DOHH2 (cell line): ENCODE measurements around the gene RAB11FIP5.

Experiments
- H3F3A ChIP-seq: fragments of 200-600 bp; sonication (generic), shearing (Covaris generic); 2 replicates; pipeline ENCODE4 v1.6.0; 2016; ENCODE audit warnings: antibody characterized with exemption, mild to moderate bottlenecking; ENCODE audit not compliant: control insufficient read depth, insufficient read depth
- H3K27ac ChIP-seq: fragments of 200-600 bp; sonication (generic); 2 replicates; pipeline ENCODE4 v1.5.1; 2014; ENCODE audit warnings: low read depth, mild to moderate bottlenecking, low read length, moderate library complexity
- H3K27me3 ChIP-seq: fragments of 200-600 bp; sonication (generic); 2 replicates; pipeline ENCODE4 v1.6.1; 2014; ENCODE audit warnings: mild to moderate bottlenecking, low read length, mixed read lengths; ENCODE audit not compliant: control insufficient read depth
- H3K36me3 ChIP-seq: fragments of 200-600 bp; sonication (generic); 2 replicates; pipeline ENCODE4 v1.6.1; 2014; ENCODE audit warnings: mild to moderate bottlenecking, low read length, moderate library complexity, mixed read lengths; ENCODE audit not compliant: control insufficient read depth
- H3K4me1 ChIP-seq: fragments of 200-600 bp; sonication (generic); 2 replicates; pipeline ENCODE4 v1.6.1; 2014; ENCODE audit warnings: mild to moderate bottlenecking, low read length, mixed read lengths; ENCODE audit not compliant: control insufficient read depth
- H3K4me2 ChIP-seq: fragments of 200-600 bp; sonication (generic); 2 replicates; pipeline ENCODE4 v1.6.0; 2014; ENCODE audit warnings: mild to moderate bottlenecking, low read length, moderate library complexity
- H3K4me3 ChIP-seq: fragments of 200-600 bp; sonication (generic); 2 replicates; pipeline ENCODE4 v1.5.1; 2014; ENCODE audit warnings: mild to moderate bottlenecking, low read length, mixed read lengths
- H3K79me2 ChIP-seq: fragments of 200-600 bp; sonication (generic); 2 replicates; pipeline ENCODE4 v1.6.1; 2014; ENCODE audit warnings: mild to moderate bottlenecking, low read length, mixed read lengths; ENCODE audit not compliant: control insufficient read depth
- H3K9me2 ChIP-seq: fragments of 200-600 bp; sonication (generic); replicated peaks from 2 replicates; pipeline ENCODE4 v1.6.1; 2014; ENCODE audit warnings: mild to moderate bottlenecking, low read length, mixed read lengths; ENCODE audit not compliant: control insufficient read depth
- H3K9me3 ChIP-seq: fragments of 200-600 bp; sonication (generic); 2 replicates; pipeline ENCODE4 v1.6.1; 2014; ENCODE audit warnings: antibody characterized with exemption, low read length, mixed read lengths; ENCODE audit not compliant: control insufficient read depth, insufficient read depth
- H4K20me1 ChIP-seq: fragments of 200-600 bp; sonication (generic); 2 replicates; pipeline ENCODE4 v1.6.0; 2014; ENCODE audit warnings: low read depth, mild to moderate bottlenecking, antibody characterized with exemption, low read length, moderate library complexity; ENCODE audit not compliant: control insufficient read depth, insufficient read depth
- EZH2phosphoT487 ChIP-seq: fragments of 200-600 bp; sonication (generic); IDR thresholded peaks from 2 replicates; pipeline ENCODE4 v1.6.1; 2017; ENCODE audit warnings: borderline replicate concordance, mild to moderate bottlenecking, antibody characterized with exemption, low read length, moderate library complexity, mixed read lengths
- TF ChIP-seq, protein P1 (sequence below): fragments of 200-600 bp; sonication (generic); IDR thresholded peaks from one replicate; pipeline ENCODE4 v1.5.1; 2014; ENCODE audit warnings: antibody characterized with exemption, mild to moderate bottlenecking, low read depth, low read length; ENCODE audit not compliant: poor library complexity, severe bottlenecking

RAB11FIP5 gene

DNA sequence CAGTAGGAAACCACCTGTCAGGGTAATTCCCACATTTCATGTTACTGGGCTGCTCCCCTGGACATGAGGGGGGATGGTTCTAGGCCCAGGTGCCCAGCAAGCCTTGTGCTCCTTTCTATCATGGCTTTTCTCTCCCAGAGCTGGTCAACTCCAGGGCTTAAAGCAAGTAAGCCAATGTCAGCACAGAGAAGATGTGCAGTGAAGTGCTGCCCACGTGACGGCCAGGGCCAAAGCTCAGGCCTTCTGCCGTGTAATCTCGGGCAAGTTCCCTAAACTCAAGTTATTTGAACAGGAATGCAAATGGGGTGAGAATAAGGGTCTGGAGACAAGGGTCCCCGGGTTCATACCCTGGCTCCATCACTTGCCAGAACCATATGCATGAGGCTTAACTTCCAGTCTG lies 57.8 kb downstream of the RAB11FIP5 start:
- TF ChIP-seq EZH2phosphoT487 = no peak
- TF ChIP-seq, protein P1, sequence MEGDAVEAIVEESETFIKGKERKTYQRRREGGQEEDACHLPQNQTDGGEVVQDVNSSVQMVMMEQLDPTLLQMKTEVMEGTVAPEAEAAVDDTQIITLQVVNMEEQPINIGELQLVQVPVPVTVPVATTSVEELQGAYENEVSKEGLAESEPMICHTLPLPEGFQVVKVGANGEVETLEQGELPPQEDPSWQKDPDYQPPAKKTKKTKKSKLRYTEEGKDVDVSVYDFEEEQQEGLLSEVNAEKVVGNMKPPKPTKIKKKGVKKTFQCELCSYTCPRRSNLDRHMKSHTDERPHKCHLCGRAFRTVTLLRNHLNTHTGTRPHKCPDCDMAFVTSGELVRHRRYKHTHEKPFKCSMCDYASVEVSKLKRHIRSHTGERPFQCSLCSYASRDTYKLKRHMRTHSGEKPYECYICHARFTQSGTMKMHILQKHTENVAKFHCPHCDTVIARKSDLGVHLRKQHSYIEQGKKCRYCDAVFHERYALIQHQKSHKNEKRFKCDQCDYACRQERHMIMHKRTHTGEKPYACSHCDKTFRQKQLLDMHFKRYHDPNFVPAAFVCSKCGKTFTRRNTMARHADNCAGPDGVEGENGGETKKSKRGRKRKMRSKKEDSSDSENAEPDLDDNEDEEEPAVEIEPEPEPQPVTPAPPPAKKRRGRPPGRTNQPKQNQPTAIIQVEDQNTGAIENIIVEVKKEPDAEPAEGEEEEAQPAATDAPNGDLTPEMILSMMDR = no peak
- no peak overlapping the region for H3K4me3 ChIP-seq

DNA sequence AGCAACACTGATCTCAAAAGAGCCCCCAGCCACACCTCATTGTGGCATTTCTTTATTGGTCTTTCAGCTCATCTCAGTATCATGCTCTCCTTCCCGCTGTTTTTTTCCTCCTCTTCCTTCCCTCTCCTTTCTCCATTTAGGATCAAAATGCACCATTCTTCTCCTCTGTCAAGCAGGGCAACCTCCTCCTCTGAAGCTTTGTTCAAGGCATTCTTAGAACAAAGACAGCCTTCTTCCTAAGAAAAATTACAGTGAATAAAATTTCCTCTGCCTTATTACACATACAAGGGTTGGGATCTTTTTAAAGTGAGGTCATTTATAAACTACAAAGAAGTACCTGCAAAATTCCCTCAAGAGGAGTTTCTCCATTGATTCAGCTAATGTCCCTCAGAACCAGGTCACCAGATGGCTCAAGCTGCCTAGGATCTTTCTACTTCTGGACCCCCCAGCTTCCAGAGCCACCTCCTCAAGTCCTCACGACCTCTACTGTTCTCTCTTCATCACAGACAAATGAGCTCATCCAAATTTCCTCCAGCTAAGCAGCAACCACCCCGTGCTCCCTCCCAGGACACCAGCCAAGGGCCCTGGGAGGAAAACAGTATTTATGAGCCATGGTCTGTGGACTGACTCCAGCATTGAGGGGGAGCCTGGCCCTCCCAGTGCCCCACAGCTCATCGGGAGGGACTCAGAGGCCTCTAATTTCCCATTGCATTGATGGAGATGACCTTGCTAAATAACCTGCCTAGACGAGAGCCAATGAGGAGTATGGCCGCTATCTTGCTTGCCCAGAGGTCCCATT lies 59.2 kb downstream of the RAB11FIP5 start:
- H3K27ac ChIP-seq = no peak overlapping the region
- H3K27me3 ChIP-seq = no peaks in the 10 kb centered on the region
- no peaks in the 10 kb centered on the region; the same call in 1 of the 2 replicates for H3K9me3 ChIP-seq
- 0 out of 2 replicates have a peak, but pooled peaks cover 5% of the 10 kb centered on the region for H3K36me3 ChIP-seq
- H3F3A ChIP-seq = no peaks in the 10 kb centered on the region
- TF ChIP-seq EZH2phosphoT487 = no peak
- TF ChIP-seq, protein P1 = no peak
- no peaks in the 10 kb centered on the region for H3K9me2 ChIP-seq
- no peaks in the 10 kb centered on the region for H4K20me1 ChIP-seq
- H3K4me2 ChIP-seq = no peak overlapping the region
- no peak overlapping the region for H3K4me3 ChIP-seq
- H3K4me1 ChIP-seq = no peaks in the 10 kb centered on the region
- no peaks in the 10 kb centered on the region for H3K79me2 ChIP-seq

More for the DNA sequence above, 57.8 kb downstream of the RAB11FIP5 start:
- Histone ChIP-seq H3F3A (no peaks in the 10 kb centered on the region), H3K9me2 (no peaks in the 10 kb centered on the region), H3K79me2 (no peaks in the 10 kb centered on the region), H3K9me3 (no peaks in the 10 kb centered on the region; the same call in 1 of the 2 replicates), H3K27ac (no peak overlapping the region), H3K4me1 (no peaks in the 10 kb centered on the region), H3K27me3 (no peaks in the 10 kb centered on the region), H3K4me2 (no peak overlapping the region), H3K36me3 (0 out of 2 replicates have a peak, but pooled peaks cover 5% of the 10 kb centered on the region), H4K20me1 (no peaks in the 10 kb centered on the region)

DNA sequence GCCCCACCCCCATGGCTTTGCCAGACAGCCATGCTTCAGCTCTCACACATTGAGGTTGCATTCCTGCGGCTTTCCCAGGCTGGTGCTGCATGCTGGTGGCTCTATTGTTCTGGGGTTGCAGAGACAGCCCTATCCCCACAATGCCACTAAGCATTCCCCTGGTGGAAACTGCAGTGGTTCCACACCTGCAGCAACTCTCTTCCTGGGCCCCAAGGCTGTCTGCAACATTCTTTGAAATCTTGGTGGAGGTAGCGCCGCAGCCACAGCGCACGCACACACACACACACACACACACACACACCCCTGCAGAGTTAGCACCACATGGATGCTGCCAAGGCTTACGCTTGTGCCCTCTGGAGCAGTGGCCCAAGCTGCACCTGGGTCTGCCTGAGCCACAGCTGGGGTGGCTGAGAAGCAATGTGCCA lies 62.6 kb downstream of the RAB11FIP5 start:
- Histone ChIP-seq H3K36me3 (no peaks in the 10 kb centered on the region), H3K9me3 (no peaks in the 10 kb centered on the region), H3K27ac (no peak overlapping the region), H3F3A (no peaks in the 10 kb centered on the region), H4K20me1 (no peaks in the 10 kb centered on the region), H3K4me2 (no peak overlapping the region), H3K79me2 (no peaks in the 10 kb centered on the region), H3K4me3 (no peak overlapping the region), H3K27me3 (no peaks in the 10 kb centered on the region), H3K9me2 (no peaks in the 10 kb centered on the region), H3K4me1 (no peaks in the 10 kb centered on the region)
- no peak for TF ChIP-seq EZH2phosphoT487
- TF ChIP-seq, protein P1 = no peak
